ENCODE measurements around the gene YAE1. TPM values are rescaled to one million over a fixed set of nuclear protein-coding genes. Genes with fewer than 3 reads are reported as not detected.

YAE1 gene
- total and polyA plus RNA-seq, 2 of the 13 experiments (the other 11 are each of a cell fraction or from before 2014, with no cell fraction given) = 18.7 to 28.3 TPM

DNA sequence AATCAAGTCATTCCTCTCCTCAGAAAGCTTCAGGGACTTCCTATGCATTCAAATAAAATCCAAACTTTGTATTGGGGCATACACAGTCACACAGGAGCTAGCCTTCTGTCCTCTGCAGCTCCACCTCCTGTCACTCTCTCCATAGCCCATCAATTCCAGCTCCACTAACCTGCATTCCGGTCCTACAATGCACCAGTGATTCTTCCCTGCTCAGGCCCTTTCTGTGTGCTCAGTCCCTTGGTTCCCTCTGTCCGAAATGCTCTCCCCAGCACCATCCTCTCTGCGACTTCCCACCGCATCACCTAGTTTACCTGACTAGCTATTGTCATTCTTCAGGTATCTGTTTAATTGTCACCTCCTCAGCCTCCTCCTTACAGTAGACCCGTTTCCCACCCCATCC is 26.4 kb upstream of the YAE1 start:
- ChIA-PET CTCF (ENCODE audit: low intra/inter-chr PET ratio, low total read pairs) (no interaction called here), POLR2A (interaction anchor here (0.9 to 1.4 kb wide), 2 partner anchors 27 to 84 kb away, joined by 4 to 8 read pairs; partner anchors contain the start of gene RALA)
- Histone ChIP-seq H2AFZ (ENCODE audit: low read length) (peak overlapping the region; percentile 7), H3K27ac (ENCODE audit: extremely low read length, insufficient read depth, low read length) (peak overlapping the region; percentile 63), H3K9me3 (ENCODE audit: low read length) (no peaks in the 10 kb centered on the region), H3K27me3 (ENCODE audit: control insufficient read depth in 1 of 2, insufficient read depth in 2 of 2, low read length in 2 of 2) (no peaks in the 10 kb centered on the region), H4K20me1 (ENCODE audit: insufficient read depth, low read length) (no peaks in the 10 kb centered on the region), H3K4me2 (ENCODE audit: low read depth, low read length) (peak overlapping the region; percentile 87), H3K79me2 (ENCODE audit: insufficient read depth, low read length) (no peaks in the 10 kb centered on the region), H3K4me3 (replicated peaks in 1 of 3; ENCODE audit: insufficient read depth in 1 of 3, low read depth in 2 of 3, low read length in 3 of 3) (peak overlapping the region; percentile 24 to 56 (median 33); a peak in 5 of 6 replicates), H3K9ac (ENCODE audit: insufficient read depth, low read depth, low read length) (0 out of 2 replicates have a peak overlapping the region, but pooled peaks have one; percentile 2), H3K4me1 (ENCODE audit: insufficient read depth, low read length) (peaks cover 33% of the 10 kb centered on the region), H3K36me3 (replicated peaks in 1 of 2; ENCODE audit: control insufficient read depth in 1 of 2, insufficient read depth in 2 of 2, low read length in 2 of 2) (no peaks in the 10 kb centered on the region)
- DNase-seq (ENCODE audit: low spot score) = peak; percentile 32
- peak; percentile 63 for FAIRE-seq
- in situ Hi-C loops (cut with HindIII; ENCODE audit: extremely low pct_ligation_motif_present, low pct_unique_long_range_greater_than_20kb) (no loop called here), intact Hi-C loops (cut with micrococcal nuclease; ENCODE audit: unreplicated experiment) (no loop called here)
- BruUV-seq (replicated peaks) = no TSS peak
- peak; percentile 92 for ATAC-seq
- under 1% methylated on average over 5 of the region's 5 CpGs for WGBS (ENCODE audit: low lambda C conversion rate)
- peak; percentile 46 for TF ChIP-seq TEAD3 (CRISPR knock-in tag; optimal IDR thresholded peaks at IDR 0.05; ENCODE audit: borderline replicate concordance)
- TF ChIP-seq, protein P1, sequence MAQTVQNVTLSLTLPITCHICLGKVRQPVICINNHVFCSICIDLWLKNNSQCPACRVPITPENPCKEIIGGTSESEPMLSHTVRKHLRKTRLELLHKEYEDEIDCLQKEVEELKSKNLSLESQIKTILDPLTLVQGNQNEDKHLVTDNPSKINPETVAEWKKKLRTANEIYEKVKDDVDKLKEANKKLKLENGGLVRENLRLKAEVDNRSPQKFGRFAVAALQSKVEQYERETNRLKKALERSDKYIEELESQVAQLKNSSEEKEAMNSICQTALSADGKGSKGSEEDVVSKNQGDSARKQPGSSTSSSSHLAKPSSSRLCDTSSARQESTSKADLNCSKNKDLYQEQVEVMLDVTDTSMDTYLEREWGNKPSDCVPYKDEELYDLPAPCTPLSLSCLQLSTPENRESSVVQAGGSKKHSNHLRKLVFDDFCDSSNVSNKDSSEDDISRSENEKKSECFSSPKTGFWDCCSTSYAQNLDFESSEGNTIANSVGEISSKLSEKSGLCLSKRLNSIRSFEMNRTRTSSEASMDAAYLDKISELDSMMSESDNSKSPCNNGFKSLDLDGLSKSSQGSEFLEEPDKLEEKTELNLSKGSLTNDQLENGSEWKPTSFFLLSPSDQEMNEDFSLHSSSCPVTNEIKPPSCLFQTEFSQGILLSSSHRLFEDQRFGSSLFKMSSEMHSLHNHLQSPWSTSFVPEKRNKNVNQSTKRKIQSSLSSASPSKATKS (CRISPR knock-in tag; IDR thresholded peaks at IDR 0.05) = no peak
- peak; percentile 27; the same call in 1 of the 2 replicates for TF ChIP-seq ZNF292 (CRISPR knock-in tag; IDR thresholded peaks at IDR 0.05; ENCODE audit: borderline replicate concordance, low read depth)
- TF ChIP-seq, protein P2, sequence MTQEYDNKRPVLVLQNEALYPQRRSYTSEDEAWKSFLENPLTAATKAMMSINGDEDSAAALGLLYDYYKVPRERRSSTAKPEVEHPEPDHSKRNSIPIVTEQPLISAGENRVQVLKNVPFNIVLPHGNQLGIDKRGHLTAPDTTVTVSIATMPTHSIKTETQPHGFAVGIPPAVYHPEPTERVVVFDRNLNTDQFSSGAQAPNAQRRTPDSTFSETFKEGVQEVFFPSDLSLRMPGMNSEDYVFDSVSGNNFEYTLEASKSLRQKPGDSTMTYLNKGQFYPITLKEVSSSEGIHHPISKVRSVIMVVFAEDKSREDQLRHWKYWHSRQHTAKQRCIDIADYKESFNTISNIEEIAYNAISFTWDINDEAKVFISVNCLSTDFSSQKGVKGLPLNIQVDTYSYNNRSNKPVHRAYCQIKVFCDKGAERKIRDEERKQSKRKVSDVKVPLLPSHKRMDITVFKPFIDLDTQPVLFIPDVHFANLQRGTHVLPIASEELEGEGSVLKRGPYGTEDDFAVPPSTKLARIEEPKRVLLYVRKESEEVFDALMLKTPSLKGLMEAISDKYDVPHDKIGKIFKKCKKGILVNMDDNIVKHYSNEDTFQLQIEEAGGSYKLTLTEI (CRISPR knock-in tag; conservative IDR thresholded peaks at IDR 0.05) = no peak
- TF ChIP-seq MAFG (CRISPR knock-in tag; IDR thresholded peaks at IDR 0.05) = no peak
- no peak for TF ChIP-seq ZNF7 (CRISPR knock-in tag; IDR thresholded peaks at IDR 0.05)
- no peak for TF ChIP-seq ZNF30 (CRISPR knock-in tag; IDR thresholded peaks at IDR 0.05)
- TF ChIP-seq ZNF670 (CRISPR knock-in tag; IDR thresholded peaks at IDR 0.05; ENCODE audit: borderline replicate concordance) = no peak
- TF ChIP-seq, protein P3, sequence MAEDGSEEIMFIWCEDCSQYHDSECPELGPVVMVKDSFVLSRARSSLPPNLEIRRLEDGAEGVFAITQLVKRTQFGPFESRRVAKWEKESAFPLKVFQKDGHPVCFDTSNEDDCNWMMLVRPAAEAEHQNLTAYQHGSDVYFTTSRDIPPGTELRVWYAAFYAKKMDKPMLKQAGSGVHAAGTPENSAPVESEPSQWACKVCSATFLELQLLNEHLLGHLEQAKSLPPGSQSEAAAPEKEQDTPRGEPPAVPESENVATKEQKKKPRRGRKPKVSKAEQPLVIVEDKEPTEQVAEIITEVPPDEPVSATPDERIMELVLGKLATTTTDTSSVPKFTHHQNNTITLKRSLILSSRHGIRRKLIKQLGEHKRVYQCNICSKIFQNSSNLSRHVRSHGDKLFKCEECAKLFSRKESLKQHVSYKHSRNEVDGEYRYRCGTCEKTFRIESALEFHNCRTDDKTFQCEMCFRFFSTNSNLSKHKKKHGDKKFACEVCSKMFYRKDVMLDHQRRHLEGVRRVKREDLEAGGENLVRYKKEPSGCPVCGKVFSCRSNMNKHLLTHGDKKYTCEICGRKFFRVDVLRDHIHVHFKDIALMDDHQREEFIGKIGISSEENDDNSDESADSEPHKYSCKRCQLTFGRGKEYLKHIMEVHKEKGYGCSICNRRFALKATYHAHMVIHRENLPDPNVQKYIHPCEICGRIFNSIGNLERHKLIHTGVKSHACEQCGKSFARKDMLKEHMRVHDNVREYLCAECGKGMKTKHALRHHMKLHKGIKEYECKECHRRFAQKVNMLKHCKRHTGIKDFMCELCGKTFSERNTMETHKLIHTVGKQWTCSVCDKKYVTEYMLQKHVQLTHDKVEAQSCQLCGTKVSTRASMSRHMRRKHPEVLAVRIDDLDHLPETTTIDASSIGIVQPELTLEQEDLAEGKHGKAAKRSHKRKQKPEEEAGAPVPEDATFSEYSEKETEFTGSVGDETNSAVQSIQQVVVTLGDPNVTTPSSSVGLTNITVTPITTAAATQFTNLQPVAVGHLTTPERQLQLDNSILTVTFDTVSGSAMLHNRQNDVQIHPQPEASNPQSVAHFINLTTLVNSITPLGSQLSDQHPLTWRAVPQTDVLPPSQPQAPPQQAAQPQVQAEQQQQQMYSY (CRISPR knock-in tag; IDR thresholded peaks at IDR 0.05) = peak; percentile 15; the same call in 1 of the 2 replicates

Measured in HepG2 (cell line).